ENCODE data around the gene ITGA2B.
"Not testable (repeated sequence)": the region's sequence is repeated elsewhere in the genome, so short reads cannot be mapped to it uniquely, and the experiment has no call there.

The ITGA2B gene

GRCh38 chr17:44390250-44390870, 911 bp upstream of the ITGA2B start:
- no peak for DNase-seq

GRCh38 chr17:44389723-44390202, 314 bp upstream of the ITGA2B start:
- DNase-seq: no peak

- no peak for DNase-seq
These were observed 1.6 kb downstream of the ITGA2B start for GRCh38 chr17:44387804-44388203.

- DNase-seq: no peak
These were observed 3.3 kb downstream of the ITGA2B start for GRCh38 chr17:44386182-44386525.

- peak; percentile 82 for DNase-seq
These were observed 3.9 kb downstream of the ITGA2B start for GRCh38 chr17:44385287-44386181.

- DNase-seq: no peak
These were observed 4.6 kb downstream of the ITGA2B start for GRCh38 chr17:44384823-44385286.

GRCh38 chr17:44384281-44384822, 5.1 kb downstream of the ITGA2B start:
- no peak for DNase-seq

- no peak for DNase-seq
These were observed 5.6 kb downstream of the ITGA2B start for GRCh38 chr17:44383861-44384260.

GRCh38 chr17:44383363-44383762, 6.1 kb downstream of the ITGA2B start:
- no peak for DNase-seq

GRCh38 chr17:44382917-44383316, 6.5 kb downstream of the ITGA2B start:
- no peak for DNase-seq

GRCh38 chr17:44381810-44382305, 7.6 kb downstream of the ITGA2B start:
- no peak for DNase-seq

GRCh38 chr17:44380767-44381166, 8.7 kb downstream of the ITGA2B start:
- DNase-seq: no peak

- no peak for DNase-seq
These were observed 9.6 kb downstream of the ITGA2B start for GRCh38 chr17:44379887-44380286.

GRCh38 chr17:44378171-44378705, 11.2 kb downstream of the ITGA2B start:
- DNase-seq: no peak

- no peak for DNase-seq
These were observed 12.7 kb downstream of the ITGA2B start for GRCh38 chr17:44376779-44377178.

- DNase-seq: no peak
These were observed 13.3 kb downstream of the ITGA2B start for GRCh38 chr17:44376124-44376523.

GRCh38 chr17:44375196-44376017, 14.0 kb downstream of the ITGA2B start:
- DNase-seq: no peak

- DNase-seq: no peak
These were observed 14.9 kb downstream of the ITGA2B start for GRCh38 chr17:44374306-44375195.

GRCh38 chr17:44372036-44372435, 17.4 kb downstream of the ITGA2B start:
- DNase-seq: no peak

GRCh38 chr17:44369414-44370023, 19.9 kb downstream of the ITGA2B start:
- not testable (repeated sequence) for DNase-seq
